Gastrocnemius medialis (tissue), 4 donors: Measurements from ENCODE around the gene AGL. TPM values are rescaled to one million over a fixed set of nuclear protein-coding genes. Genes with fewer than 3 reads are reported as not detected.
"Not testable (repeated sequence)": the region's sequence is repeated elsewhere in the genome, so short reads cannot be mapped to it uniquely, and the experiment has no call there.

Experiments
- ATAC-seq, 2 donors: fragments of 150-250 bp; one replicate each; pipeline ENCODE4 v1.9.1; 2016
- DNase-seq, 2 donors: peaks; one replicate each; pipeline ENCODE4 v3.0.0-alpha.2; 2019
- H3K27ac ChIP-seq, 4 donors: fragments of 200-600 bp; sonication (generic); 1 replicate in 1 of 4; 2 replicates in 3 of 4; pipeline ENCODE4 v1.5.1; 2016 to 2018; ENCODE audit warnings: mild to moderate bottlenecking in 2 of 4, moderate library complexity in 1 of 4
- H3K27me3 ChIP-seq, 3 donors: fragments of 200-600 bp; sonication (generic) in 2 of 3; 1 replicate in 1 of 3; 2 replicates in 2 of 3; pipeline versions ENCODE4 v1.5.1 to v1.6.0; 2016 to 2019; ENCODE audit warnings: mild to moderate bottlenecking in 1 of 3, moderate library complexity in 1 of 3
- H3K36me3 ChIP-seq, 2 donors: fragments of 200-600 bp; sonication (generic) in 1 of 2; one replicate each; pipeline ENCODE4 v1.5.1; 2017 to 2018
- H3K4me1 ChIP-seq, 2 donors: fragments of 200-600 bp; sonication (generic) in 1 of 2; one replicate each; pipeline ENCODE4 v1.5.1; 2016 to 2017; ENCODE audit warnings: mild to moderate bottlenecking in 2 of 2
- H3K4me3 ChIP-seq, 4 donors: fragments of 200-600 bp; sonication (generic) in 3 of 4; 1 replicate in 1 of 4; 2 replicates in 3 of 4; pipeline ENCODE4 v1.5.1; 2016 to 2019; ENCODE audit warnings: mild to moderate bottlenecking in 2 of 4
- H3K9me3 ChIP-seq, 3 donors: fragments of 200-600 bp; sonication (generic) in 2 of 3; 1 replicate in 1 of 3; 2 replicates in 2 of 3; pipeline ENCODE4 v1.5.1; 2016 to 2019
- CTCF ChIP-seq, 5 experiments: fragments of 450-650 bp in 3 of 5; fragments of 200-600 bp in 2 of 5; sonication (generic) in 2 of 5; IDR thresholded peaks in 4 of 5; conservative IDR thresholded peaks in 1 of 5; 1 replicate in 4 of 5; 2 replicates in 1 of 5; pipeline ENCODE4 v1.5.1; 2016 to 2019; ENCODE audit warnings: antibody characterized with exemption in 5 of 5, mild to moderate bottlenecking in 3 of 5, moderate library complexity in 3 of 5
- POLR2A ChIP-seq, 2 donors: fragments of 450-650 bp; IDR thresholded peaks; one replicate each; pipeline ENCODE4 v1.6.1; 2017; ENCODE audit warnings: antibody characterized with exemption in 2 of 2, mild to moderate bottlenecking in 2 of 2, moderate library complexity in 2 of 2
- in situ Hi-C, 4 donors: fragments of 200-750 bp; cut with MboI; loops; one replicate each; pipeline versions ENCODE4 v1.15.0 to v1.8.0; 2017; ENCODE audit warnings: low sequenced_read_pairs in 4 of 4
- intact Hi-C: fragments of 100-400 bp; cut with DNase I; formaldehyde crosslinking; loops from one replicate; pipeline ENCODE4 v1.15.1; 2023; ENCODE audit warnings: low total_unique reads
- total RNA-seq, 4 donors: library from RNA; depleted of rRNA; stranded (reverse); fragments of >200 nt; gene quantifications; one replicate each; pipeline versions ENCODE4 v1.1.0 to v1.2.3, GENCODE V29; 2016

The AGL gene
- total RNA-seq, 4 donors from 2014 or later = 49.3 to 143 (median 103) TPM

- in situ Hi-C loops = no loop called here
- DNase-seq = no peak
- intact Hi-C loops = no loop called here
Observed at GRCh38 chr1:99886179-99886578, 36.0 kb downstream of the AGL start.

GRCh38 chr1:99886841-99887240, 36.7 kb downstream of the AGL start:
- in situ Hi-C loops = no loop called here

More at GRCh38 chr1:99886179-99886578, 36.0 kb downstream of the AGL start:
- no peak for ATAC-seq
- H3K4me1 ChIP-seq = no peaks in the 10 kb centered on the region
- H3K4me3 ChIP-seq = no peak overlapping the region
- H3K36me3 ChIP-seq = peaks cover 0 to 92% of the 10 kb centered on the region in 2 donors
- TF ChIP-seq POLR2A (IDR thresholded peaks at IDR 0.05) (no peak), CTCF (IDR thresholded peaks at IDR 0.05 in 4 of 5, conservative IDR thresholded peaks at IDR 0.05 in 1 of 5) (no peak)
- no peaks in the 10 kb centered on the region for H3K27me3 ChIP-seq
- H3K9me3 ChIP-seq = no peaks in the 10 kb centered on the region
- no peak overlapping the region for H3K27ac ChIP-seq

GRCh38 chr1:99887890-99888289, 37.7 kb downstream of the AGL start:
- in situ Hi-C loops (no loop called here), intact Hi-C loops (no loop called here)
- Histone ChIP-seq H3K36me3 (peaks cover 0 to 92% of the 10 kb centered on the region in 2 donors), H3K4me1 (no peaks in the 10 kb centered on the region), H3K27ac (peak overlapping the region in 1 of 4 donors; percentile 12), H3K4me3 (no peak overlapping the region), H3K9me3 (no peaks in the 10 kb centered on the region), H3K27me3 (no peaks in the 10 kb centered on the region)
- no peak for DNase-seq
- no peak for ATAC-seq
- TF ChIP-seq POLR2A (IDR thresholded peaks at IDR 0.05) (no peak), CTCF (IDR thresholded peaks at IDR 0.05 in 4 of 5, conservative IDR thresholded peaks at IDR 0.05 in 1 of 5) (no peak)

More at GRCh38 chr1:99886841-99887240, 36.7 kb downstream of the AGL start:
- no peak for DNase-seq
- Histone ChIP-seq H3K27ac (peak overlapping the region in 1 of 4 donors; percentile 32), H3K4me1 (no peaks in the 10 kb centered on the region), H3K4me3 (no peak overlapping the region), H3K9me3 (no peaks in the 10 kb centered on the region), H3K36me3 (peaks cover 0 to 92% of the 10 kb centered on the region in 2 donors), H3K27me3 (no peaks in the 10 kb centered on the region)
- TF ChIP-seq POLR2A (IDR thresholded peaks at IDR 0.05) = no peak
- no peak for ATAC-seq
- intact Hi-C loops = no loop called here

DNA sequence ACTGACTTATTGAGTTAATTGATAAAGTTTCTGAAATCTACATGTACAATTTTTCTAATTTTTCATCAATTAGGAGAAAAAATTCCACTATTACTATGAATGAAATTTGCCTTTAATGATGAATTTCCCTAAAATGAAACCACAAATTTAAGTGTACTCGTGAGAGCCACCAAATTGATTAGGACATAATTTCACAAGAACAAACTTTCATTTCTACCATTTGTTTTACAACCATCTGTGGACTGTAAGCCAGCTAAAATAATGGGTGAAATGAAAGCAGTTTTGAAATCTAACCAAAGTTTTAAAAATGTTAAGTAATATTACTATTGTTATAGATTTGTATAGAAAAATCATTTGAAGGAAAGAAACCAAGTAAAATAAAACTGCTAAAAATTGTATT, 41.8 kb downstream of the AGL start:
- DNase-seq (no peak), ATAC-seq (no peak)
- intact Hi-C loops = no loop called here
- TF ChIP-seq CTCF (IDR thresholded peaks at IDR 0.05 in 4 of 5, conservative IDR thresholded peaks at IDR 0.05 in 1 of 5) (no peak), POLR2A (IDR thresholded peaks at IDR 0.05) (no peak)
- no peak overlapping the region for H3K4me3 ChIP-seq
- no peak overlapping the region for H3K27ac ChIP-seq
- in situ Hi-C loops = no loop called here
- peaks cover 0 to 89% of the 10 kb centered on the region in 2 donors for H3K36me3 ChIP-seq
- H3K27me3 ChIP-seq = no peaks in the 10 kb centered on the region
- H3K9me3 ChIP-seq = no peaks in the 10 kb centered on the region
- no peaks in the 10 kb centered on the region for H3K4me1 ChIP-seq

GRCh38 chr1:99903278-99903677, 53.1 kb downstream of the AGL start:
- intact Hi-C loops, in situ Hi-C loops, ATAC-seq, DNase-seq, H3K27ac ChIP-seq, H3K4me1 ChIP-seq, H3K9me3 ChIP-seq, H3K27me3 ChIP-seq, H3K4me3 ChIP-seq: not testable (repeated sequence)
- H3K36me3 ChIP-seq = peaks cover 2 to 92% of the 10 kb centered on the region in 2 donors

DNA sequence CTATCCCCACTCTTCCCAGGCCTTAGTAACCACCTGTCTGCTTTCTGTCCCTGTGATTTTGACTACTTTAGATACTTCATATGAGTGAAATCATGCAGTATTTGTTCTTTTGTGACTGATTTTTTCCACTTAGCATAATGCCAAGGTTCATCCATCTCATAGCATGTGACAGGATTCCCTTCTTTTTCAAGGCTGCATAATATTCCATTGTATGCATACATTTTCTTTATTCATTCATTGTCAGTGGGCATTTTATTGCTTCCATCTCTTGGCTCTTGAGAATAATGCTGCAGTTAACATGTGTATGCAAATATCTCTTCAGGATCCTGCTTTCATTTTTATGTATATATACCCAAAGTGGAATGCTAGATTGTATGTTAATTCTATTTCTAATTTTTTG, 56.4 kb downstream of the AGL start:
- Histone ChIP-seq H3K4me1 (no peaks in the 10 kb centered on the region), H3K27ac (no peak overlapping the region), H3K9me3 (no peaks in the 10 kb centered on the region), H3K36me3 (peaks cover 5 to 81% of the 10 kb centered on the region in 2 donors), H3K27me3 (no peaks in the 10 kb centered on the region), H3K4me3 (no peak overlapping the region)
- in situ Hi-C loops (no loop called here), intact Hi-C loops (no loop called here)
- ATAC-seq = no peak
- TF ChIP-seq POLR2A (IDR thresholded peaks at IDR 0.05) (no peak), CTCF (IDR thresholded peaks at IDR 0.05 in 4 of 5, conservative IDR thresholded peaks at IDR 0.05 in 1 of 5) (no peak)
- no peak for DNase-seq
